ENCODE results near the gene RBMS1.

DNA sequence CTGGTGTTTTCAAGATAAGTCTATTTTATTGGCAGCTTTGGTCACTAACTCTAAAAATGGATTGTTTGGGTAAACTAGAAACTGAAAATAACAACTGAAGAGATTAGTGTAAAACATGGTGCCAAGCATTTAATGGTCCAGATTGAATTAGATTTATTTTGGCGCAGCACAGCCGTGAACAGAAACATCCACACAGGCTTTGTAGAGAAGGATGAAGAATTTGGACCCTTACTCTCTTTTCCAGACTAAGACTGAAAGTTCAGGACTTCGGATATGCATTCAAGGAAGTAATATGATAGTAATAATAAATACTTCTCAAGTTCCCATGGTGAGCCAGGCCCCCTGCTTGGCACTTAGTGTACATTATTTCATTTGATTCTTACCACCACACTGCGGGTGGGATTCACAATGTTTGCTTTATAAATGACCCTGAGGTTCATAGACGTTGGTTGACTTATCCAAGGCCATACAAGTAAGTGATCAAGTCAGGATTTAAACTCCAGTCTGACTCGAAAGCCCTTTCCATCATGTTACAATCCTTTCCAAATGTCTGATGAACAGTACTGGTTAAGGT lies 239.3 kb downstream of the RBMS1 start:
- TF ChIP-seq, protein P1, sequence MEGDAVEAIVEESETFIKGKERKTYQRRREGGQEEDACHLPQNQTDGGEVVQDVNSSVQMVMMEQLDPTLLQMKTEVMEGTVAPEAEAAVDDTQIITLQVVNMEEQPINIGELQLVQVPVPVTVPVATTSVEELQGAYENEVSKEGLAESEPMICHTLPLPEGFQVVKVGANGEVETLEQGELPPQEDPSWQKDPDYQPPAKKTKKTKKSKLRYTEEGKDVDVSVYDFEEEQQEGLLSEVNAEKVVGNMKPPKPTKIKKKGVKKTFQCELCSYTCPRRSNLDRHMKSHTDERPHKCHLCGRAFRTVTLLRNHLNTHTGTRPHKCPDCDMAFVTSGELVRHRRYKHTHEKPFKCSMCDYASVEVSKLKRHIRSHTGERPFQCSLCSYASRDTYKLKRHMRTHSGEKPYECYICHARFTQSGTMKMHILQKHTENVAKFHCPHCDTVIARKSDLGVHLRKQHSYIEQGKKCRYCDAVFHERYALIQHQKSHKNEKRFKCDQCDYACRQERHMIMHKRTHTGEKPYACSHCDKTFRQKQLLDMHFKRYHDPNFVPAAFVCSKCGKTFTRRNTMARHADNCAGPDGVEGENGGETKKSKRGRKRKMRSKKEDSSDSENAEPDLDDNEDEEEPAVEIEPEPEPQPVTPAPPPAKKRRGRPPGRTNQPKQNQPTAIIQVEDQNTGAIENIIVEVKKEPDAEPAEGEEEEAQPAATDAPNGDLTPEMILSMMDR (conservative IDR thresholded peaks at IDR 0.05; ENCODE audit: low read length) = no peak
- TF ChIP-seq EZH2phosphoT487 (IDR thresholded peaks at IDR 0.05; ENCODE audit: borderline replicate concordance) = no peak
